Measurements from ENCODE around the gene LAMB2. TPM values are rescaled to one million over a fixed set of nuclear protein-coding genes. Genes with fewer than 3 reads are reported as not detected.

LAMB2 gene
- total and polyA plus RNA-seq, 10 of the 15 experiments (the other 5 are each of a cell fraction or from before 2014, with no cell fraction given) = 0.13 to 3.2 (median 0.64) TPM; not detected in 3

DNA sequence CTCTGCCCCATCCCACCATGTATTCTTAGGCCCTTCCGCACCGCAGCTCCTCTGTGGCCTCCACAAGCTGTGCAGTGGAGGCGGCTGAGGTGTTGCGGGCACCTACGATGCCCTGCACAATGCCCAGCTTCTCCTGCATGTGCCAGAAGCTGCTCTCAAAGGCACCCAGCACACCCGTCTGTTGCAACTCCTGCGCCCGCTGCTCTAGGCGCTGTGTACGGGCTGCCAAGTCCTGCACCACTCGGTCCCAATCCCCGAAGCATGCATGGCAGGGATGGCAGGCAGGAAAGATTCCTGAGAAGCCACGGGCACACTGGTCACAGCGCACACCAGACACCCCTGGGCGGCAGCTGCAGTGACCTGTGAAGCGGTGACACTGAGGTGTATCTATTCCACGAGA is 9.2 kb downstream of the LAMB2 start:
- no peaks in the 10 kb centered on the region for H4K20me1 ChIP-seq (ENCODE audit: control insufficient read depth, insufficient read depth)
- CTCF ChIA-PET = no interaction called here
- H3K4me1 ChIP-seq (ENCODE audit: control insufficient read depth, insufficient read depth, low read length) = peaks cover 10% of the 10 kb centered on the region
- TF ChIP-seq SRF (IDR thresholded peaks at IDR 0.05; ENCODE audit: low read depth in 2 of 2, low read length in 2 of 2) (no peak), TCF12 (IDR thresholded peaks at IDR 0.05; ENCODE audit: low read depth, low read length) (no peak), MYB (IDR thresholded peaks at IDR 0.05; ENCODE audit: borderline replicate concordance, low read depth, low read length) (no peak), CHD2 (IDR thresholded peaks at IDR 0.05; ENCODE audit: borderline replicate concordance, low read depth, low read length) (no peak), CHD4 (IDR thresholded peaks at IDR 0.05) (no peak), POLR2A (IDR thresholded peaks at IDR 0.05; ENCODE audit: low read depth, low read length) (no peak), ZNF217 (IDR thresholded peaks at IDR 0.05) (no peak), JUND (IDR thresholded peaks at IDR 0.05; ENCODE audit: low read depth, low read length) (no peak), CBFB (IDR thresholded peaks at IDR 0.05; ENCODE audit: low read depth) (no peak), CREB1 (IDR thresholded peaks at IDR 0.05; ENCODE audit: low read depth) (no peak), TCF3 (IDR thresholded peaks at IDR 0.05; ENCODE audit: borderline replicate concordance, insufficient read depth, low read depth, low read length) (no peak), RAD21 (IDR thresholded peaks at IDR 0.05; ENCODE audit: insufficient read depth, low read depth, low read length) (no peak)
- TF ChIP-seq, protein P1, sequence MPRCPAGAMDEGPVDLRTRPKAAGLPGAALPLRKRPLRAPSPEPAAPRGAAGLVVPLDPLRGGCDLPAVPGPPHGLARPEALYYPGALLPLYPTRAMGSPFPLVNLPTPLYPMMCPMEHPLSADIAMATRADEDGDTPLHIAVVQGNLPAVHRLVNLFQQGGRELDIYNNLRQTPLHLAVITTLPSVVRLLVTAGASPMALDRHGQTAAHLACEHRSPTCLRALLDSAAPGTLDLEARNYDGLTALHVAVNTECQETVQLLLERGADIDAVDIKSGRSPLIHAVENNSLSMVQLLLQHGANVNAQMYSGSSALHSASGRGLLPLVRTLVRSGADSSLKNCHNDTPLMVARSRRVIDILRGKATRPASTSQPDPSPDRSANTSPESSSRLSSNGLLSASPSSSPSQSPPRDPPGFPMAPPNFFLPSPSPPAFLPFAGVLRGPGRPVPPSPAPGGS (IDR thresholded peaks at IDR 0.05; ENCODE audit: borderline replicate concordance, insufficient read depth, low read depth, low read length, poor library complexity, severe bottlenecking) = no peak
- POLR2A ChIA-PET = interaction anchor here (0.6 kb wide), 1 partner anchor 211 kb away, joined by 3 read pairs; no protein-coding TSS in a partner anchor
- no peak overlapping the region for H3K9ac ChIP-seq (ENCODE audit: control insufficient read depth, insufficient read depth, low read length)
- ATAC-seq = no peak
- in situ Hi-C loops (cut with MboI) (no loop called here), intact Hi-C loops (cut with micrococcal nuclease; ENCODE audit: unreplicated experiment) (no loop called here)
- SMC1A ChIA-PET (ENCODE audit: uncharacterized antibody, unreplicated experiment) = no interaction called here
- WGBS (ENCODE audit: insufficient coverage, insufficient replicate concordance, low lambda C conversion rate, missing lambda C conversion rate) = 69% methylated on average over 17 of the region's 17 CpGs
- no peak overlapping the region for H3K4me3 ChIP-seq
- H2AFZ ChIP-seq (ENCODE audit: control insufficient read depth, low read depth, low read length) = no peak overlapping the region
- FAIRE-seq = no peak
- H3K36me3 ChIP-seq (ENCODE audit: control insufficient read depth in 2 of 2, insufficient read depth in 2 of 2, low read length in 1 of 2) = no peaks in the 10 kb centered on the region
- no TSS peak for BruUV-seq (replicated peaks)
- H3K4me2 ChIP-seq (ENCODE audit: control insufficient read depth, insufficient read depth) = no peak overlapping the region
- DNase-seq (ENCODE audit: low read depth, low spot score) = no peak
- RAD21 ChIA-PET (ENCODE audit: unreplicated experiment) = interaction anchor here (1.2 kb wide), 1 partner anchor 135 kb away, joined by 3 read pairs; no protein-coding TSS in a partner anchor
- H3K27ac ChIP-seq (ENCODE audit: control insufficient read depth, insufficient read depth) = no peak overlapping the region
- H3K27me3 ChIP-seq (replicated peaks in 1 of 2; ENCODE audit: control insufficient read depth in 2 of 2, insufficient read depth in 2 of 2, low read length in 1 of 2) = no peaks in the 10 kb centered on the region
- H3K9me3 ChIP-seq (replicated peaks; ENCODE audit: control insufficient read depth, insufficient read depth, low read length) = no peaks in the 10 kb centered on the region
- peaks cover 15% of the 10 kb centered on the region for H3K79me2 ChIP-seq (ENCODE audit: control insufficient read depth, insufficient read depth, low read length)
